ENCODE results near the gene MROH2B. TPM values are rescaled to one million over a fixed set of nuclear protein-coding genes. Genes with fewer than 3 reads are reported as not detected.

MROH2B gene
- total and polyA plus RNA-seq, 2 donors (not counting 1 experiment from before 2014, with no cell fraction given), result not detected

- Mint-ChIP-seq H3K27me3 (peaks cover 10% of the 10 kb centered on the region), H3K9me3 (ENCODE audit: insufficient read depth) (no peaks in the 10 kb centered on the region), H3K4me3 (no peak overlapping the region), H3K27ac (no peak overlapping the region), H3K4me1 (no peaks in the 10 kb centered on the region)
- no peak overlapping the region for H3K9ac ChIP-seq (ENCODE audit: low read length)
- no peak overlapping the region for H3K27ac ChIP-seq (ENCODE audit: low read length in 2 of 2)
- TF ChIP-seq EZH2 (IDR thresholded peaks at IDR 0.05; ENCODE audit: borderline replicate concordance, insufficient read depth, low read depth, low read length, poor library complexity, severe bottlenecking), result no peak
- TF ChIP-seq, protein P1, sequence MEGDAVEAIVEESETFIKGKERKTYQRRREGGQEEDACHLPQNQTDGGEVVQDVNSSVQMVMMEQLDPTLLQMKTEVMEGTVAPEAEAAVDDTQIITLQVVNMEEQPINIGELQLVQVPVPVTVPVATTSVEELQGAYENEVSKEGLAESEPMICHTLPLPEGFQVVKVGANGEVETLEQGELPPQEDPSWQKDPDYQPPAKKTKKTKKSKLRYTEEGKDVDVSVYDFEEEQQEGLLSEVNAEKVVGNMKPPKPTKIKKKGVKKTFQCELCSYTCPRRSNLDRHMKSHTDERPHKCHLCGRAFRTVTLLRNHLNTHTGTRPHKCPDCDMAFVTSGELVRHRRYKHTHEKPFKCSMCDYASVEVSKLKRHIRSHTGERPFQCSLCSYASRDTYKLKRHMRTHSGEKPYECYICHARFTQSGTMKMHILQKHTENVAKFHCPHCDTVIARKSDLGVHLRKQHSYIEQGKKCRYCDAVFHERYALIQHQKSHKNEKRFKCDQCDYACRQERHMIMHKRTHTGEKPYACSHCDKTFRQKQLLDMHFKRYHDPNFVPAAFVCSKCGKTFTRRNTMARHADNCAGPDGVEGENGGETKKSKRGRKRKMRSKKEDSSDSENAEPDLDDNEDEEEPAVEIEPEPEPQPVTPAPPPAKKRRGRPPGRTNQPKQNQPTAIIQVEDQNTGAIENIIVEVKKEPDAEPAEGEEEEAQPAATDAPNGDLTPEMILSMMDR (IDR thresholded peaks at IDR 0.05), result no peak
- no peaks in the 10 kb centered on the region for H3K36me3 ChIP-seq (replicated peaks in 1 of 2; ENCODE audit: control extremely low read depth in 1 of 2, control insufficient read depth in 1 of 2, extremely low read depth in 1 of 2, insufficient read depth in 2 of 2, low read length in 1 of 2)
- ATAC-seq (ENCODE audit: low read depth) (no peak), DNase-seq (no peak)
- no peaks in the 10 kb centered on the region for H3K9me3 ChIP-seq (ENCODE audit: control extremely low read depth in 1 of 3, control insufficient read depth in 2 of 3, insufficient read depth in 1 of 3, low read length in 2 of 3)
- no peaks in the 10 kb centered on the region for H3K4me1 ChIP-seq (ENCODE audit: control insufficient read depth in 2 of 2, insufficient read depth in 2 of 2, low read length in 2 of 2)
- ChIA-PET CTCF (no interaction called here), POLR2A (no interaction called here)
- WGBS (ENCODE audit: insufficient coverage), result 100% methylated on average over 1 of the region's 1 CpG
- H3K4me2 ChIP-seq (replicated peaks; ENCODE audit: low read depth, low read length, poor library complexity, severe bottlenecking), result no peak overlapping the region
- no peak overlapping the region for H3K4me3 ChIP-seq (ENCODE audit: control extremely low read depth in 1 of 5, extremely low read depth in 1 of 5, insufficient read depth in 1 of 5, low read depth in 2 of 5, low read length in 4 of 5)
- intact Hi-C loops (cut with micrococcal nuclease), result no loop called here
- H3K27me3 ChIP-seq (replicated peaks in 1 of 4; ENCODE audit: control extremely low read depth in 1 of 4, control insufficient read depth in 3 of 4, insufficient read depth in 4 of 4, low read length in 3 of 4), result no peaks in the 10 kb centered on the region
- H3K79me2 ChIP-seq (ENCODE audit: control insufficient read depth, insufficient read depth, low read length), result no peaks in the 10 kb centered on the region
- H4K20me1 ChIP-seq (ENCODE audit: control insufficient read depth, insufficient read depth, low read length, poor library complexity, severe bottlenecking), result no peaks in the 10 kb centered on the region
- no peak overlapping the region for H2AFZ ChIP-seq (ENCODE audit: insufficient read depth, low read depth, low read length, poor library complexity, severe bottlenecking)
These were observed 72.0 kb downstream of the MROH2B start for GRCh38 chr5:40999142-40999541.

- no peaks in the 10 kb centered on the region for H3K9me3 Mint-ChIP-seq (ENCODE audit: insufficient read depth)
- no peak overlapping the region for H3K4me3 ChIP-seq (ENCODE audit: control extremely low read depth in 1 of 5, extremely low read depth in 1 of 5, insufficient read depth in 1 of 5, low read depth in 2 of 5, low read length in 4 of 5)
- H3K4me1 ChIP-seq (ENCODE audit: control insufficient read depth in 2 of 2, insufficient read depth in 2 of 2, low read length in 2 of 2), result no peaks in the 10 kb centered on the region
- H3K27me3 Mint-ChIP-seq, result peaks cover 10% of the 10 kb centered on the region
- no peak overlapping the region for H3K27ac Mint-ChIP-seq
- no peak for ATAC-seq (ENCODE audit: low read depth)
- no peaks in the 10 kb centered on the region for H3K79me2 ChIP-seq (ENCODE audit: control insufficient read depth, insufficient read depth, low read length)
- intact Hi-C loops (cut with micrococcal nuclease), result no loop called here
- no peak for TF ChIP-seq EZH2 (IDR thresholded peaks at IDR 0.05; ENCODE audit: borderline replicate concordance, insufficient read depth, low read depth, low read length, poor library complexity, severe bottlenecking)
- TF ChIP-seq, protein P1 (IDR thresholded peaks at IDR 0.05), result no peak
- DNase-seq, result no peak
- no peaks in the 10 kb centered on the region for H3K27me3 ChIP-seq (replicated peaks in 1 of 4; ENCODE audit: control extremely low read depth in 1 of 4, control insufficient read depth in 3 of 4, insufficient read depth in 4 of 4, low read length in 3 of 4)
- no peak overlapping the region for H3K9ac ChIP-seq (ENCODE audit: low read length)
- H3K9me3 ChIP-seq (ENCODE audit: control extremely low read depth in 1 of 3, control insufficient read depth in 2 of 3, insufficient read depth in 1 of 3, low read length in 2 of 3), result no peaks in the 10 kb centered on the region
- H3K4me1 Mint-ChIP-seq, result no peaks in the 10 kb centered on the region
- POLR2A ChIA-PET, result no interaction called here
- H3K27ac ChIP-seq (ENCODE audit: low read length in 2 of 2), result no peak overlapping the region
- CTCF ChIA-PET, result no interaction called here
- H2AFZ ChIP-seq (ENCODE audit: insufficient read depth, low read depth, low read length, poor library complexity, severe bottlenecking), result no peak overlapping the region
- no peaks in the 10 kb centered on the region for H4K20me1 ChIP-seq (ENCODE audit: control insufficient read depth, insufficient read depth, low read length, poor library complexity, severe bottlenecking)
- H3K4me3 Mint-ChIP-seq, result no peak overlapping the region
- 88% methylated on average over 2 of the region's 5 CpGs for WGBS (ENCODE audit: insufficient coverage)
- no peaks in the 10 kb centered on the region for H3K36me3 ChIP-seq (replicated peaks in 1 of 2; ENCODE audit: control extremely low read depth in 1 of 2, control insufficient read depth in 1 of 2, extremely low read depth in 1 of 2, insufficient read depth in 2 of 2, low read length in 1 of 2)
- no peak overlapping the region for H3K4me2 ChIP-seq (replicated peaks; ENCODE audit: low read depth, low read length, poor library complexity, severe bottlenecking)
These were observed 75.1 kb downstream of the MROH2B start for GRCh38 chr5:40995801-40996586.
